H1 (cell line): Measurements from ENCODE around the gene TNIK. TPM values are rescaled to one million over a fixed set of nuclear protein-coding genes. Genes with fewer than 3 reads are reported as not detected.
A peak's percentile ranks its signal among the peaks of the same experiment; 100 is the strongest.

ENCODE experiments used
- CTCF ChIA-PET: fragments of 300-600 bp; sonication (Branson Sonifier 250); formaldehyde crosslinking; loops from one replicate; lab custom pipeline; 2021; ENCODE audit not compliant: partially characterized antibody; lab: Charles Lee
- POLR2A ChIA-PET: fragments of 300-600 bp; sonication (Branson Sonifier 250); formaldehyde crosslinking; loops from one replicate; lab custom pipeline; 2021; ENCODE audit warnings: inconsistent platforms; ENCODE audit not compliant: partially characterized antibody; lab: Charles Lee
- DNase-seq, 2 experiments: peaks; one replicate each; pipeline versions ENCODE4 v3.0.0 to v3.0.0-alpha.2; 2010 to 2022; ENCODE audit warnings: low spot score in 2 of 2, low read depth in 1 of 2, mixed read lengths in 1 of 2
- FAIRE-seq: peaks from 2 replicates; lab custom pipeline; 2011; peaks lifted over from hg19 to GRCh38; lab: Jason Lieb, UNC
- H2AFZ ChIP-seq: 2 replicates; pipeline ENCODE4 v1.8.1; 2012; ENCODE audit warnings: low read length, inconsistent platforms
- H2AK5ac ChIP-seq: 2 replicates; pipeline ENCODE4 v1.6.1; 2013; ENCODE audit warnings: low read depth, low read length
- H2BK120ac ChIP-seq: replicated peaks from 2 replicates; pipeline ENCODE3; 2013; ENCODE audit warnings: low read depth, low read length, inconsistent platforms
- H2BK12ac ChIP-seq: 2 replicates; pipeline ENCODE4 v1.6.1; 2013; ENCODE audit warnings: low read depth, low read length
- H2BK15ac ChIP-seq: 2 replicates; pipeline ENCODE4 v1.6.1; 2013; ENCODE audit warnings: low read length
- H2BK20ac ChIP-seq: 2 replicates; pipeline ENCODE4 v1.6.1; 2013; ENCODE audit warnings: low read length
- H2BK5ac ChIP-seq: 2 replicates; pipeline ENCODE4 v1.6.1; 2013; ENCODE audit warnings: low read depth, low read length
- H3K14ac ChIP-seq: 2 replicates; pipeline ENCODE4 v1.6.1; 2013; ENCODE audit warnings: inconsistent platforms; ENCODE audit not compliant: insufficient read length
- H3K18ac ChIP-seq: 2 replicates; pipeline ENCODE4 v1.6.1; 2013; ENCODE audit warnings: low read length; ENCODE audit errors: extremely low read depth
- H3K23ac ChIP-seq: 2 replicates; pipeline ENCODE4 v1.6.1; 2013; ENCODE audit warnings: inconsistent platforms; ENCODE audit not compliant: insufficient read length
- H3K23me2 ChIP-seq: 2 replicates; pipeline ENCODE4 v1.6.1; 2013; ENCODE audit warnings: low read depth, low read length
- H3K27ac ChIP-seq: 2 replicates; pipeline ENCODE4 v1.6.1; 2011; ENCODE audit warnings: low read depth, low read length, inconsistent platforms
- H3K27me3 ChIP-seq, 4 experiments: replicated peaks in 1 of 4; 1 replicate in 1 of 4; 2 replicates in 3 of 4; pipeline versions ENCODE4 v1.6.1 to v1.8.1; 2011 to 2013; ENCODE audit warnings: low read length in 3 of 4, mild to moderate bottlenecking in 3 of 4, inconsistent platforms in 2 of 4, mixed read lengths in 2 of 4, moderate library complexity in 1 of 4; ENCODE audit not compliant: control insufficient read depth in 3 of 4, insufficient read depth in 3 of 4; ENCODE audit errors: extremely low read depth in 1 of 4
- H3K36me3 ChIP-seq, 4 experiments: 2 replicates each; pipeline versions ENCODE4 v1.6.1 to v1.8.1; 2011 to 2013; ENCODE audit warnings: mild to moderate bottlenecking in 4 of 4, low read length in 3 of 4, moderate library complexity in 2 of 4, control low read depth in 1 of 4, inconsistent platforms in 1 of 4; ENCODE audit not compliant: insufficient read depth in 4 of 4, control insufficient read depth in 2 of 4
- H3K4ac ChIP-seq: replicated peaks from 2 replicates; pipeline ENCODE3; 2013; ENCODE audit warnings: low read length, low read depth, mixed read lengths, inconsistent platforms; ENCODE audit not compliant: insufficient read length
- H3K4me1 ChIP-seq, 4 experiments: replicated peaks in 1 of 4; 1 replicate in 1 of 4; 2 replicates in 3 of 4; pipeline versions ENCODE4 v1.6.1 to v1.8.1; 2011 to 2013; ENCODE audit warnings: low read length in 3 of 4, inconsistent platforms in 2 of 4, mixed read lengths in 1 of 4; ENCODE audit not compliant: insufficient read depth in 4 of 4, control insufficient read depth in 3 of 4
- H3K4me2 ChIP-seq, 2 experiments: 2 replicates each; pipeline versions ENCODE4 v1.6.1 to v1.8.1; 2011 to 2013; ENCODE audit warnings: low read depth in 2 of 2, low read length in 2 of 2, control low read depth in 1 of 2, inconsistent platforms in 1 of 2, mild to moderate bottlenecking in 1 of 2; ENCODE audit not compliant: insufficient read depth in 1 of 2
- H3K4me3 ChIP-seq, 4 experiments: fragments of 200-600, 300-600 bp in 1 of 4; sonication (generic), shearing (Covaris generic), sonication (Bioruptor Twin) in 1 of 4; 2 replicates each; pipeline versions ENCODE4 v1.5.1 to v1.8.1; 2011 to 2016; ENCODE audit warnings: low read length in 4 of 4, low read depth in 3 of 4, control low read depth in 2 of 4, inconsistent platforms in 2 of 4, mild to moderate bottlenecking in 2 of 4, mixed read lengths in 1 of 4, moderate library complexity in 1 of 4; ENCODE audit not compliant: insufficient read depth in 2 of 4; ENCODE audit errors: extremely low read depth in 1 of 4
- H3K56ac ChIP-seq: replicated peaks from 2 replicates; pipeline ENCODE3; 2013; ENCODE audit warnings: low read depth, mild to moderate bottlenecking, mixed read lengths, low read length, inconsistent platforms; ENCODE audit not compliant: insufficient read length
- H3K79me1 ChIP-seq: 2 replicates; pipeline ENCODE4 v1.6.1; 2013; ENCODE audit warnings: low read depth, low read length, control low read depth
- H3K79me2 ChIP-seq, 2 experiments: 2 replicates each; pipeline versions ENCODE4 v1.6.1 to v1.8.1; 2012 to 2013; ENCODE audit warnings: low read length in 2 of 2, mild to moderate bottlenecking in 2 of 2, inconsistent platforms in 1 of 2; ENCODE audit not compliant: insufficient read depth in 2 of 2, control insufficient read depth in 1 of 2
- H3K9ac ChIP-seq, 4 experiments: replicated peaks in 1 of 4; 1 replicate in 1 of 4; 2 replicates in 3 of 4; pipeline versions ENCODE4 v1.6.1 to v1.8.1; 2011 to 2013; ENCODE audit warnings: low read depth in 3 of 4, low read length in 3 of 4, control low read depth in 2 of 4, mild to moderate bottlenecking in 2 of 4, moderate library complexity in 2 of 4, inconsistent platforms in 1 of 4; ENCODE audit errors: extremely low read depth in 1 of 4
- H3K9me3 ChIP-seq, 2 experiments: 2 replicates each; pipeline versions ENCODE4 v1.6.1 to v1.8.1; 2012 to 2013; ENCODE audit warnings: mild to moderate bottlenecking in 2 of 2, moderate library complexity in 2 of 2, control low read depth in 1 of 2, inconsistent platforms in 1 of 2, low read depth in 1 of 2, low read length in 1 of 2, mixed read lengths in 1 of 2; ENCODE audit not compliant: insufficient read depth in 2 of 2
- H4K20me1 ChIP-seq, 2 experiments: replicated peaks in 1 of 2; 2 replicates each; pipeline versions ENCODE3 to v1.8.1; 2011 to 2013; ENCODE audit warnings: inconsistent platforms in 2 of 2, low read length in 2 of 2, mild to moderate bottlenecking in 1 of 2; ENCODE audit not compliant: insufficient read depth in 2 of 2, control insufficient read depth in 1 of 2
- H4K5ac ChIP-seq: 2 replicates; pipeline ENCODE4 v1.6.1; 2013; ENCODE audit warnings: low read length, low read depth, mixed read lengths, inconsistent platforms; ENCODE audit not compliant: insufficient read length
- H4K8ac ChIP-seq: 2 replicates; pipeline ENCODE4 v1.8.0; 2013; ENCODE audit warnings: mild to moderate bottlenecking, moderate library complexity, low read length, inconsistent platforms; ENCODE audit not compliant: insufficient read depth; ENCODE audit errors: extremely low read depth
- H4K91ac ChIP-seq: replicated peaks from 2 replicates; pipeline ENCODE3; 2013; ENCODE audit warnings: low read length, mixed read lengths, inconsistent platforms; ENCODE audit not compliant: insufficient read length
- BCL11A ChIP-seq, 2 experiments: IDR thresholded peaks; one replicate each; pipeline ENCODE4 v1.6.1; 2011; ENCODE audit warnings: low read depth in 2 of 2, low read length in 2 of 2, mild to moderate bottlenecking in 2 of 2
- CBX8 ChIP-seq: fragments of 300-800, 300-1000 bp; sonication (generic); IDR thresholded peaks from 2 replicates; pipeline ENCODE4 v1.7.1; 2016; ENCODE audit warnings: low read depth, low read length, borderline replicate concordance
- E2F6 ChIP-seq: IDR thresholded peaks from 2 replicates; pipeline ENCODE4 v1.6.1; 2012; ENCODE audit warnings: inconsistent platforms
- EP300 ChIP-seq, 2 experiments: IDR thresholded peaks; 1 replicate in 1 of 2; 2 replicates in 1 of 2; pipeline ENCODE4 v1.6.1; 2011 to 2012; ENCODE audit warnings: low read depth in 2 of 2, low read length in 2 of 2, mild to moderate bottlenecking in 2 of 2, borderline replicate concordance in 1 of 2, inconsistent platforms in 1 of 2, moderate library complexity in 1 of 2
- HDAC2 ChIP-seq, 2 experiments: fragments of 300-600 bp in 1 of 2; sonication (generic) in 1 of 2; IDR thresholded peaks; 2 replicates each; pipeline ENCODE4 v1.6.1; 2011 to 2012; ENCODE audit warnings: low read depth in 2 of 2, low read length in 2 of 2, mild to moderate bottlenecking in 2 of 2, moderate library complexity in 2 of 2, borderline replicate concordance in 1 of 2, inconsistent platforms in 1 of 2
- KDM1A ChIP-seq: fragments of 200-600, 300-600 bp; sonication (generic); IDR thresholded peaks from 2 replicates; pipeline ENCODE4 v1.7.1; 2016; ENCODE audit warnings: mild to moderate bottlenecking, low read length, borderline replicate concordance
- NRF1 ChIP-seq: IDR thresholded peaks from 2 replicates; pipeline ENCODE4 v1.6.1; 2011; ENCODE audit warnings: mild to moderate bottlenecking, low read depth, low read length, improper control_type of control experiment
- RAD21 ChIP-seq, 2 experiments: IDR thresholded peaks in 1 of 2; conservative IDR thresholded peaks in 1 of 2; 2 replicates each; pipeline ENCODE4 v1.6.1; 2011; ENCODE audit warnings: low read depth in 2 of 2, low read length in 2 of 2, improper control_type of control experiment in 1 of 2, inconsistent platforms in 1 of 2, mild to moderate bottlenecking in 1 of 2, moderate library complexity in 1 of 2
- SIN3A ChIP-seq, 2 experiments: IDR thresholded peaks in 1 of 2; conservative IDR thresholded peaks in 1 of 2; 2 replicates each; pipeline ENCODE4 v1.6.1; 2011 to 2012; ENCODE audit warnings: low read length in 2 of 2, improper control_type of control experiment in 1 of 2, low read depth in 1 of 2, mild to moderate bottlenecking in 1 of 2
- USF2 ChIP-seq: IDR thresholded peaks from 2 replicates; pipeline ENCODE4 v1.6.1; 2011; ENCODE audit warnings: low read length, improper control_type of control experiment
- polyA plus RNA-seq, 7 experiments: library from polyadenylated mRNA; depleted of rRNA in 3 of 7; stranded (reverse) in 5 of 7; unstranded in 2 of 7; fragments of >200 nt in 5 of 7; fragments of 200-250 nt in 2 of 7; gene quantifications; 1 replicate in 5 of 7; 2 replicates in 1 of 7; 4 replicates in 1 of 7; pipeline versions ENCODE4 v1.2.1 to v1.2.3, GENCODE V29; 2011 to 2013; ENCODE audit warnings: missing spikeins in 2 of 7, mixed read lengths in 2 of 7
- total RNA-seq: library from RNA; stranded (reverse); fragmentation: NEBNext Ultra II Directional; extraction: Animal tissue kit (Norgen Biotek cat#: 25700); gene quantifications from 2 replicates; pipeline ENCODE4 v1.2.1, GENCODE V29; 2021

Gene TNIK
- total and polyA plus RNA-seq, 2 of the 8 experiments (the other 6 are each of a cell fraction or from before 2014, with no cell fraction given) = 7.4 to 42.0 TPM

- H3K4me1 ChIP-seq = peaks cover 14 to 35% (median 21%) of the 10 kb centered on the region in 4 experiments
- H2BK15ac ChIP-seq = no peak overlapping the region
- no peak for FAIRE-seq
- no peak overlapping the region for H2AFZ ChIP-seq
- 0 out of 2 replicates have a peak overlapping the region, but pooled peaks have one; percentile 27 for H2BK12ac ChIP-seq
- peaks cover 0 to 2% of the 10 kb centered on the region in 2 experiments; a peak in 1 of 4 replicates for H3K9me3 ChIP-seq
- H3K4me2 ChIP-seq = no peak overlapping the region; a peak in 1 of 4 replicates
- no peak overlapping the region for H3K4ac ChIP-seq
- 0 out of 2 replicates have a peak, but pooled peaks cover 5% of the 10 kb centered on the region for H3K23me2 ChIP-seq
- H4K5ac ChIP-seq = no peak overlapping the region
- no peak for DNase-seq
- H3K36me3 ChIP-seq = no peaks in the 10 kb centered on the region
- ChIA-PET CTCF (interaction anchor here (2.5 kb wide), 1 partner anchor 16 kb away, joined by 6 read pairs; no protein-coding TSS in a partner anchor), POLR2A (interaction anchor here (0.6 to 3.3 kb wide), 3 partner anchors 11 to 491 kb away, joined by 3 to 19 read pairs (median 4); partner anchors contain the start of gene TNIK)
- H2BK120ac ChIP-seq = no peak overlapping the region
- H3K27ac ChIP-seq = no peak overlapping the region
- H3K4me3 ChIP-seq = no peak overlapping the region
- H3K18ac ChIP-seq = no peak overlapping the region
- no peaks in the 10 kb centered on the region for H3K27me3 ChIP-seq
- H4K8ac ChIP-seq = no peak overlapping the region
- no peak overlapping the region for H3K9ac ChIP-seq
- H3K56ac ChIP-seq = no peak overlapping the region
- no peaks in the 10 kb centered on the region; the same call in 1 of the 2 replicates for H3K79me1 ChIP-seq
- no peaks in the 10 kb centered on the region for H4K20me1 ChIP-seq
- H3K14ac ChIP-seq = no peak overlapping the region
- no peak overlapping the region for H2BK20ac ChIP-seq
- peaks cover 0 to 39% of the 10 kb centered on the region in 2 experiments; a peak in 2 of 4 replicates for H3K79me2 ChIP-seq
- H2BK5ac ChIP-seq = peak overlapping the region; percentile 60; the same call in 1 of the 2 replicates
- H2AK5ac ChIP-seq = no peak overlapping the region
- H4K91ac ChIP-seq = no peak overlapping the region
- H3K23ac ChIP-seq = no peak overlapping the region
- no peak for TF ChIP-seq CBX8
- TF ChIP-seq HDAC2 (IDR thresholded peaks at IDR 0.05; ENCODE audit: borderline replicate concordance in 1 of 2, low read depth in 2 of 2, low read length in 2 of 2) = no peak
- no peak for TF ChIP-seq USF2
- TF ChIP-seq EP300 (IDR thresholded peaks at IDR 0.05; ENCODE audit: borderline replicate concordance in 1 of 2, low read depth in 2 of 2, low read length in 2 of 2) = no peak
- TF ChIP-seq NRF1 = no peak
- TF ChIP-seq SIN3A (conservative IDR thresholded peaks at IDR 0.05 in 1 of 2, IDR thresholded peaks at IDR 0.05 in 1 of 2; ENCODE audit: low read depth in 1 of 2, low read length in 2 of 2) = no peak
- TF ChIP-seq RAD21 (IDR thresholded peaks at IDR 0.05 in 1 of 2, conservative IDR thresholded peaks at IDR 0.05 in 1 of 2; ENCODE audit: low read depth in 2 of 2, low read length in 2 of 2) = no peak
- no peak for TF ChIP-seq KDM1A
- no peak for TF ChIP-seq BCL11A (IDR thresholded peaks at IDR 0.05; ENCODE audit: low read depth in 2 of 2, low read length in 2 of 2)
- no peak for TF ChIP-seq E2F6
These were observed 29.7 kb downstream of the TNIK start for GRCh38 chr3:171430530-171430929.
